HEK293 (cell line): ENCODE data around the gene ACADSB.

Source experiments
- CTCF ChIA-PET: fragments of 350-600 bp; formaldehyde crosslinking; extraction: SDS; loops from one replicate; lab custom pipeline; 2021; ENCODE audit warnings: antibody characterized with exemption; lab: Yijun Ruan, JAX
- POLR2A ChIA-PET: fragments of 300-600 bp; formaldehyde crosslinking; extraction: SDS; loops from one replicate; lab custom pipeline; 2020; ENCODE audit warnings: antibody characterized with exemption, inconsistent platforms; lab: Yijun Ruan, JAX
- H3K27ac ChIP-seq: fragments of 200-500 bp; sonication (Bioruptor generic); 2 replicates; pipeline ENCODE4 v1.5.1; 2014; ENCODE audit warnings: low read depth, low read length, control low read depth, inconsistent platforms; ENCODE audit errors: extremely low read depth
- H3K36me3 ChIP-seq, 2 experiments: fragments of 200-500 bp in 1 of 2; sonication (Bioruptor generic) in 1 of 2; 1 replicate in 1 of 2; 2 replicates in 1 of 2; pipeline ENCODE4 v1.5.1; 2014 to 2017; ENCODE audit warnings: inconsistent platforms in 2 of 2, low read length in 2 of 2; ENCODE audit not compliant: control insufficient read depth in 2 of 2, insufficient read depth in 1 of 2
- H3K4me1 ChIP-seq: fragments of 200-500 bp; sonication (Bioruptor generic); 2 replicates; pipeline ENCODE4 v1.5.1; 2014; ENCODE audit warnings: mild to moderate bottlenecking, low read length, inconsistent platforms; ENCODE audit not compliant: control insufficient read depth, insufficient read depth
- H3K4me3 ChIP-seq: 2 replicates; pipeline ENCODE4 v1.5.1; 2011; ENCODE audit warnings: low read depth, mild to moderate bottlenecking, control low read depth, low read length, moderate library complexity
- H3K9me3 ChIP-seq: fragments of 200-500 bp; sonication (Bioruptor generic); 2 replicates; pipeline ENCODE4 v1.5.1; 2014; ENCODE audit warnings: low read depth, low read length, inconsistent platforms; ENCODE audit not compliant: control insufficient read depth, insufficient read depth
- GLIS1 ChIP-seq: fragments of 450-650 bp; formaldehyde crosslinking; IDR thresholded peaks from 2 replicates; pipeline ENCODE4 v1.5.1; 2016; ENCODE audit warnings: missing biosample characterization, missing genetic modification characterization
- KLF16 ChIP-seq: fragments of 450-650 bp; formaldehyde crosslinking; IDR thresholded peaks from 2 replicates; pipeline ENCODE4 v1.5.1; 2017; ENCODE audit warnings: missing biosample characterization, missing genetic modification characterization
- PATZ1 ChIP-seq: fragments of 450-650 bp; formaldehyde crosslinking; IDR thresholded peaks from 2 replicates; pipeline ENCODE4 v1.5.1; 2016; ENCODE audit warnings: missing biosample characterization, missing genetic modification characterization
- PBX3 ChIP-seq: sonication (generic); formaldehyde crosslinking; IDR thresholded peaks from 2 replicates; pipeline ENCODE4 v1.8.1; 2022; ENCODE audit warnings: mild to moderate bottlenecking, moderate library complexity, missing genetic modification reagents
- PRDM6 ChIP-seq: fragments of 450-650 bp; formaldehyde crosslinking; IDR thresholded peaks from 2 replicates; pipeline ENCODE4 v1.5.1; 2017; ENCODE audit warnings: missing biosample characterization, missing genetic modification characterization
- SCRT2 ChIP-seq: fragments of 450-650 bp; formaldehyde crosslinking; IDR thresholded peaks from 2 replicates; pipeline ENCODE4 v1.5.1; 2016; ENCODE audit warnings: missing biosample characterization, missing genetic modification characterization
- SP7 ChIP-seq: fragments of 450-650 bp; formaldehyde crosslinking; IDR thresholded peaks from 2 replicates; pipeline ENCODE4 v1.5.1; 2016; ENCODE audit warnings: missing biosample characterization, missing genetic modification characterization
- TSHZ1 ChIP-seq: fragments of 450-650 bp; formaldehyde crosslinking; IDR thresholded peaks from 2 replicates; pipeline ENCODE4 v1.5.1; 2016; ENCODE audit warnings: missing biosample characterization, missing genetic modification characterization, borderline replicate concordance
- ZBTB8A ChIP-seq: fragments of 450-650 bp; formaldehyde crosslinking; IDR thresholded peaks from 2 replicates; pipeline ENCODE4 v1.5.1; 2016; ENCODE audit warnings: missing biosample characterization, missing genetic modification characterization
- ZEB2 ChIP-seq: fragments of 450-650 bp; formaldehyde crosslinking; IDR thresholded peaks from 2 replicates; pipeline ENCODE4 v1.5.1; 2016; ENCODE audit warnings: missing biosample characterization, missing genetic modification characterization
- ZFP69B ChIP-seq: fragments of 450-650 bp; formaldehyde crosslinking; IDR thresholded peaks from 2 replicates; pipeline ENCODE4 v1.5.1; 2016; ENCODE audit warnings: missing biosample characterization, missing genetic modification characterization
- ZNF157 ChIP-seq: fragments of 450-650 bp; formaldehyde crosslinking; IDR thresholded peaks from 2 replicates; pipeline ENCODE4 v1.5.1; 2016; ENCODE audit warnings: missing biosample characterization, missing genetic modification characterization
- ZNF18 ChIP-seq: fragments of 450-650 bp; formaldehyde crosslinking; IDR thresholded peaks from 2 replicates; pipeline ENCODE4 v1.5.1; 2016; ENCODE audit warnings: missing biosample characterization, missing genetic modification characterization
- ZNF239 ChIP-seq: fragments of 450-650 bp; formaldehyde crosslinking; IDR thresholded peaks from 2 replicates; pipeline ENCODE4 v1.5.1; 2016; ENCODE audit warnings: missing biosample characterization, missing genetic modification characterization
- ZNF449 ChIP-seq: fragments of 450-650 bp; formaldehyde crosslinking; IDR thresholded peaks from 2 replicates; pipeline ENCODE4 v1.5.1; 2017; ENCODE audit warnings: missing biosample characterization, mild to moderate bottlenecking, missing genetic modification characterization, moderate library complexity
- ZNF580 ChIP-seq: fragments of 450-650 bp; formaldehyde crosslinking; IDR thresholded peaks from 2 replicates; pipeline ENCODE4 v1.5.1; 2016; ENCODE audit warnings: missing biosample characterization, missing genetic modification characterization
- ZNF600 ChIP-seq: fragments of 450-650 bp; formaldehyde crosslinking; IDR thresholded peaks from 2 replicates; pipeline ENCODE4 v1.5.1; 2016; ENCODE audit warnings: missing biosample characterization, missing genetic modification characterization
- ZNF621 ChIP-seq: fragments of 450-650 bp; formaldehyde crosslinking; IDR thresholded peaks from 2 replicates; pipeline ENCODE4 v1.5.1; 2017; ENCODE audit warnings: missing biosample characterization, missing genetic modification characterization
- ZNF626 ChIP-seq: fragments of 450-650 bp; sonication (Bioruptor Pico); formaldehyde crosslinking; IDR thresholded peaks from 2 replicates; pipeline ENCODE4 v1.5.1; 2018; ENCODE audit warnings: missing biosample characterization, missing genetic modification characterization, inconsistent platforms
- ZSCAN30 ChIP-seq: fragments of 450-650 bp; IDR thresholded peaks from 2 replicates; pipeline ENCODE4 v1.5.1; 2018; ENCODE audit warnings: missing biosample characterization, mild to moderate bottlenecking, missing genetic modification characterization, moderate library complexity

Gene ACADSB

GRCh38 chr10:122990278-122990677, 18.5 kb upstream of the ACADSB start:
- no peak overlapping the region for H3K27ac ChIP-seq
- no peaks in the 10 kb centered on the region for H3K9me3 ChIP-seq
- TF ChIP-seq TSHZ1 (tag by site-specific recombination): 0 out of 2 replicates have a peak, but pooled peaks have one; percentile 28
- peak; percentile 62; the same call in 1 of the 2 replicates for TF ChIP-seq SP7 (tag by site-specific recombination)
- TF ChIP-seq SCRT2: 0 out of 2 replicates have a peak, but pooled peaks have one; percentile 9
- peak; percentile 51; the same call in 1 of the 2 replicates for TF ChIP-seq ZNF600 (tag by site-specific recombination)
- TF ChIP-seq ZEB2 (tag by site-specific recombination): 0 out of 2 replicates have a peak, but pooled peaks have one; percentile 18
- TF ChIP-seq ZNF18: no peak
- TF ChIP-seq PRDM6 (tag by site-specific recombination): peak; percentile 68
- no peak for TF ChIP-seq KLF16
- no peak for TF ChIP-seq GLIS1
- no peak for TF ChIP-seq ZNF621 (tag by site-specific recombination)
- TF ChIP-seq, all 188 proteins: peak for 6
- no peak overlapping the region for H3K4me3 ChIP-seq
- H3K36me3 ChIP-seq: peaks cover 21 to 49% of the 10 kb centered on the region in 2 experiments
- POLR2A ChIA-PET: interaction anchor here (1.1 kb wide), 1 partner anchor 9 kb away, joined by 3 read pairs; no protein-coding TSS in a partner anchor
- no peaks in the 10 kb centered on the region for H3K4me1 ChIP-seq
- CTCF ChIA-PET: interaction anchor here (0.8 to 1.9 kb wide), 2 partner anchors 9 to 17 kb away, joined by 3 to 10 read pairs; no protein-coding TSS in a partner anchor

- H3K4me3 ChIP-seq: no peak overlapping the region
- H3K36me3 ChIP-seq: peaks cover 24 to 54% of the 10 kb centered on the region in 2 experiments; a peak in 2 of 3 replicates
- H3K4me1 ChIP-seq: no peaks in the 10 kb centered on the region
- TF ChIP-seq ZSCAN30 (tag by site-specific recombination) (no peak), ZFP69B (tag by site-specific recombination) (no peak), PATZ1 (tag by site-specific recombination) (no peak), ZNF580 (tag by site-specific recombination) (no peak), ZNF239 (tag by site-specific recombination) (no peak), PBX3 (CRISPR knock-in tag) (no peak), ZNF626 (no peak), ZNF449 (no peak), ZBTB8A (tag by site-specific recombination) (no peak), ZNF157 (tag by site-specific recombination) (no peak)
- ChIA-PET POLR2A (no interaction called here), CTCF (interaction anchor here (1.0 kb wide), 1 partner anchor 11 kb away, joined by 3 read pairs; no protein-coding TSS in a partner anchor)
- no peak overlapping the region for H3K27ac ChIP-seq
- H3K9me3 ChIP-seq: no peaks in the 10 kb centered on the region
Observed at GRCh38 chr10:122992031-122992585, 16.7 kb upstream of the ACADSB start.
